Keratinocyte (primary cell): ENCODE data around the gene DPY19L1. TPM values are rescaled to one million over a fixed set of nuclear protein-coding genes. Genes with fewer than 3 reads are reported as not detected.
"Not testable (repeated sequence)": the region's sequence is repeated elsewhere in the genome, so short reads cannot be mapped to it uniquely, and the experiment has no call there.

Experiments
- DNase-seq: peaks from one replicate; pipeline ENCODE4 v3.0.0-alpha.2; 2011; ENCODE audit warnings: low read depth, missing footprints, low spot score
- FAIRE-seq: peaks from 2 replicates; lab custom pipeline; 2011; peaks lifted over from hg19 to GRCh38; lab: Jason Lieb, UNC
- H2AFZ ChIP-seq: 2 replicates; pipeline ENCODE4 v1.6.0; 2012; ENCODE audit warnings: low read length, control low read depth, inconsistent platforms; ENCODE audit not compliant: control insufficient read depth
- H3K27ac ChIP-seq: 2 replicates; pipeline ENCODE4 v1.5.1; 2011; ENCODE audit warnings: low read length; ENCODE audit not compliant: control insufficient read depth, insufficient read depth
- H3K27me3 ChIP-seq: 3 replicates; pipeline ENCODE4 v1.6.0; 2011; ENCODE audit warnings: low read length; ENCODE audit not compliant: control insufficient read depth, insufficient read depth; ENCODE audit errors: extremely low read depth
- H3K36me3 ChIP-seq, 2 experiments: 2 replicates in 1 of 2; 3 replicates in 1 of 2; pipeline ENCODE4 v1.5.1; 2011; ENCODE audit warnings: low read length in 2 of 2, mild to moderate bottlenecking in 1 of 2; ENCODE audit not compliant: control insufficient read depth in 2 of 2, insufficient read depth in 2 of 2; ENCODE audit errors: extremely low read depth in 1 of 2
- H3K4me1 ChIP-seq: 3 replicates; pipeline ENCODE4 v1.5.1; 2011; ENCODE audit warnings: low read length; ENCODE audit not compliant: control insufficient read depth, insufficient read depth; ENCODE audit errors: extremely low read depth
- H3K4me2 ChIP-seq: 3 replicates; pipeline ENCODE4 v1.6.0; 2011; ENCODE audit warnings: low read depth, low read length; ENCODE audit not compliant: control insufficient read depth, insufficient read depth; ENCODE audit errors: extremely low read depth
- H3K4me3 ChIP-seq, 3 experiments: fragments of 200-600 bp in 1 of 3; sonication (generic) in 1 of 3; 2 replicates in 2 of 3; 3 replicates in 1 of 3; pipeline ENCODE4 v1.5.1; 2011 to 2016; ENCODE audit warnings: low read length in 3 of 3, mild to moderate bottlenecking in 3 of 3, control low read depth in 2 of 3, inconsistent platforms in 1 of 3, low read depth in 1 of 3, mixed read lengths in 1 of 3, mixed run types in 1 of 3, moderate library complexity in 1 of 3; ENCODE audit not compliant: control insufficient read depth in 2 of 3, insufficient read depth in 2 of 3; ENCODE audit errors: extremely low read depth in 1 of 3
- H3K79me2 ChIP-seq: 2 replicates; pipeline ENCODE4 v1.6.0; 2012; ENCODE audit warnings: low read length; ENCODE audit not compliant: control insufficient read depth, insufficient read depth
- H3K9ac ChIP-seq: 3 replicates; pipeline ENCODE4 v1.6.0; 2011; ENCODE audit warnings: low read length; ENCODE audit not compliant: control insufficient read depth, insufficient read depth; ENCODE audit errors: extremely low read depth
- H3K9me1 ChIP-seq: 3 replicates; pipeline ENCODE4 v1.6.0; 2011; ENCODE audit warnings: low read length; ENCODE audit not compliant: control insufficient read depth, insufficient read depth; ENCODE audit errors: extremely low read depth
- H3K9me3 ChIP-seq: 2 replicates; pipeline ENCODE4 v1.5.1; 2012; ENCODE audit warnings: low read depth, low read length; ENCODE audit not compliant: control insufficient read depth
- H4K20me1 ChIP-seq: 3 replicates; pipeline ENCODE4 v1.6.0; 2011; ENCODE audit warnings: low read length; ENCODE audit not compliant: control insufficient read depth, insufficient read depth; ENCODE audit errors: extremely low read depth
- CTCF ChIP-seq, 3 experiments: IDR thresholded peaks in 1 of 3; conservative IDR thresholded peaks in 1 of 3; optimal IDR thresholded peaks in 1 of 3; 2 replicates in 2 of 3; 3 replicates in 1 of 3; pipeline versions ENCODE3 to v1.5.1; 2011; ENCODE audit warnings: low read length in 3 of 3, mild to moderate bottlenecking in 3 of 3, moderate library complexity in 2 of 3, control low read depth in 1 of 3, inconsistent platforms in 1 of 3; ENCODE audit not compliant: insufficient read depth in 2 of 3; ENCODE audit errors: extremely low read depth in 1 of 3
- EZH2 ChIP-seq: IDR thresholded peaks from one replicate; pipeline ENCODE4 v1.6.1; 2012; ENCODE audit warnings: inconsistent platforms, mild to moderate bottlenecking, low read length, moderate library complexity
- dilution Hi-C: fragments of 300-500 bp; cut with MboI; formaldehyde crosslinking; loops from one replicate; pipeline ENCODE4 v1.7.0; 2020; ENCODE audit warnings: low sequenced_read_pairs; ENCODE audit not compliant: extremely low pct_ligation_motif_present
- polyA plus RNA-seq, 5 experiments: library from polyadenylated mRNA; depleted of rRNA in 3 of 5; stranded (reverse) in 3 of 5; stranded (forward) in 1 of 5; unstranded in 1 of 5; fragments of >200 nt; gene quantifications; 1 replicate in 1 of 5; 2 replicates in 3 of 5; 3 replicates in 1 of 5; pipeline versions ENCODE4 v1.2.1 to v1.2.3, GENCODE V29; 2011 to 2012; ENCODE audit warnings: missing spikeins in 2 of 5, low read depth in 1 of 5, low replicate concordance in 1 of 5

Gene DPY19L1
- polyA plus RNA-seq, 1 donor (not counting 4 experiments of a cell fraction or from before 2014, with no cell fraction given), result 29.2 TPM

GRCh38 chr7:34982371-34983019 is 54.8 kb downstream of the DPY19L1 start:
- H3K4me1 ChIP-seq, result no peaks in the 10 kb centered on the region
- H3K4me2 ChIP-seq, result no peak overlapping the region
- no peaks in the 10 kb centered on the region for H3K9me1 ChIP-seq
- H3K27me3 ChIP-seq, result no peaks in the 10 kb centered on the region
- DNase-seq, result no peak
- H3K9me3 ChIP-seq, result no peaks in the 10 kb centered on the region
- no peak overlapping the region for H3K4me3 ChIP-seq
- no peak overlapping the region for H2AFZ ChIP-seq
- dilution Hi-C loops, result no loop called here
- H3K27ac ChIP-seq, result no peak overlapping the region
- FAIRE-seq, result no peak
- no peak for TF ChIP-seq CTCF (optimal IDR thresholded peaks at IDR 0.05 in 1 of 3, IDR thresholded peaks at IDR 0.05 in 1 of 3, conservative IDR thresholded peaks at IDR 0.05 in 1 of 3; ENCODE audit: extremely low read depth in 1 of 3, insufficient read depth in 2 of 3, low read length in 3 of 3)
- TF ChIP-seq EZH2, result no peak
- no peaks in the 10 kb centered on the region for H4K20me1 ChIP-seq
- H3K79me2 ChIP-seq, result no peaks in the 10 kb centered on the region
- no peak overlapping the region for H3K9ac ChIP-seq
- H3K36me3 ChIP-seq, result no peaks in the 10 kb centered on the region

GRCh38 chr7:34979124-34979523 is 58.2 kb downstream of the DPY19L1 start:
- H4K20me1 ChIP-seq, dilution Hi-C loops, FAIRE-seq, H3K79me2 ChIP-seq, H3K4me3 ChIP-seq, H3K9me3 ChIP-seq, H3K36me3 ChIP-seq, H3K27me3 ChIP-seq, H3K9me1 ChIP-seq, H3K9ac ChIP-seq, H3K4me2 ChIP-seq, H3K27ac ChIP-seq, DNase-seq, H3K4me1 ChIP-seq, H2AFZ ChIP-seq: not testable (repeated sequence)

GRCh38 chr7:34973400-34973760 is 63.9 kb downstream of the DPY19L1 start:
- dilution Hi-C loops, result no loop called here

More at GRCh38 chr7:34973400-34973760, 63.9 kb downstream of the DPY19L1 start:
- FAIRE-seq (no peak), DNase-seq (no peak)
- Histone ChIP-seq H3K36me3 (no peaks in the 10 kb centered on the region), H3K27ac (no peak overlapping the region), H3K79me2 (no peaks in the 10 kb centered on the region), H3K4me1 (no peaks in the 10 kb centered on the region), H4K20me1 (no peaks in the 10 kb centered on the region), H3K4me2 (no peak overlapping the region), H3K9ac (no peak overlapping the region), H3K4me3 (no peak overlapping the region), H3K9me3 (no peaks in the 10 kb centered on the region), H3K27me3 (no peaks in the 10 kb centered on the region), H3K9me1 (no peaks in the 10 kb centered on the region), H2AFZ (no peak overlapping the region)
- no peak for TF ChIP-seq EZH2
- TF ChIP-seq CTCF (optimal IDR thresholded peaks at IDR 0.05 in 1 of 3, IDR thresholded peaks at IDR 0.05 in 1 of 3, conservative IDR thresholded peaks at IDR 0.05 in 1 of 3; ENCODE audit: extremely low read depth in 1 of 3, insufficient read depth in 2 of 3, low read length in 3 of 3), result no peak
